ENCODE measurements around the gene LTBP3.
"Not testable (repeated sequence)": the region's sequence is repeated elsewhere in the genome, so short reads cannot be mapped to it uniquely, and the experiment has no call there.

Gene LTBP3

DNA sequence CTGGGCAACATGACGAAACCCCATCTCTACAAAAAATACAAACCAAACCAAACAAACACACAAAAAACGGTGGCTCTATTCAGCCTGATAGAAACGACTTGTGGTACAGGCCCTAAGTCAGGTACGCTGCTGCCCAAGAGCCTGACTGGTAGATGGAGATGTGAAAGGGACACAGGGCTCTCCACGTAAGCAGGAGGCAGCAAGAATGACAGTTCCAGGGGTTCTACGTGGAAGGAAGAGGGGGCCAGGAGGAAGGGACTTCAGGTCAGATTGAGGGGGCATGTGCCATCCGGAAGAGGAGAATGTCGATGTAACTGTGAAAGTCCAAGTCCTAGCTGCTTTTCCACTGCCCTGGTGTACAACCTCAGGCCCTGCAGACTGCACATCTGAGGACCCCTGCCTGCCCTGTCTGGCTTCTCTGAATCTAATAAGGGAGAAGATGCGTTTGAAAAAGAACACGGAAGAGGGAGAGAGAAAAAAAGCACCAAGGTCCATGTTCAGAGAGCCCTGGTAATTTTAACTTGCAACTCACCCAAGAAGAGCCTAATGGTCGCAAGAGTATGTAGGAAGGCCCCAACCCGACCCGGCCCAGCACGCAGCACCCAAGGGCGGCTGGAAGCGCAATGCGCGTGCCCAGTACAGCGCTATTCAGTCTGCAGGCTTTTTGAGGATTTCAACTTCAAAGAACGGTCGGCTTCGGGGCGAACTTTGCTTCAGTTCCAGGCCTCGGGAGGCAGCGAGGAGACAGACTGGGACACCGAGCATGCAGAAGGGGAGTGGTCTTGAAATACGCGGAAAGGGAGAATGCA is 11.2 kb upstream of the LTBP3 start:
- Histone ChIP-seq H3K4me1 (ENCODE audit: control insufficient read depth in 1 of 2, insufficient read depth in 2 of 2, low read length in 2 of 2) (peaks cover 16 to 48% of the 10 kb centered on the region in 2 donors), H3K4me3 (ENCODE audit: low read depth in 1 of 2, low read length in 2 of 2) (peak overlapping the region; percentile 78 to 95), H3K27ac (ENCODE audit: low read length) (peak overlapping the region; percentile 96), H3K36me3 (ENCODE audit: control insufficient read depth in 1 of 2, insufficient read depth in 2 of 2, low read length in 2 of 2) (no peaks in the 10 kb centered on the region), H3K27me3 (ENCODE audit: low read depth, low read length) (no peaks in the 10 kb centered on the region), H3K9me3 (ENCODE audit: control insufficient read depth in 1 of 2, low read length in 2 of 2) (no peaks in the 10 kb centered on the region)

DNA sequence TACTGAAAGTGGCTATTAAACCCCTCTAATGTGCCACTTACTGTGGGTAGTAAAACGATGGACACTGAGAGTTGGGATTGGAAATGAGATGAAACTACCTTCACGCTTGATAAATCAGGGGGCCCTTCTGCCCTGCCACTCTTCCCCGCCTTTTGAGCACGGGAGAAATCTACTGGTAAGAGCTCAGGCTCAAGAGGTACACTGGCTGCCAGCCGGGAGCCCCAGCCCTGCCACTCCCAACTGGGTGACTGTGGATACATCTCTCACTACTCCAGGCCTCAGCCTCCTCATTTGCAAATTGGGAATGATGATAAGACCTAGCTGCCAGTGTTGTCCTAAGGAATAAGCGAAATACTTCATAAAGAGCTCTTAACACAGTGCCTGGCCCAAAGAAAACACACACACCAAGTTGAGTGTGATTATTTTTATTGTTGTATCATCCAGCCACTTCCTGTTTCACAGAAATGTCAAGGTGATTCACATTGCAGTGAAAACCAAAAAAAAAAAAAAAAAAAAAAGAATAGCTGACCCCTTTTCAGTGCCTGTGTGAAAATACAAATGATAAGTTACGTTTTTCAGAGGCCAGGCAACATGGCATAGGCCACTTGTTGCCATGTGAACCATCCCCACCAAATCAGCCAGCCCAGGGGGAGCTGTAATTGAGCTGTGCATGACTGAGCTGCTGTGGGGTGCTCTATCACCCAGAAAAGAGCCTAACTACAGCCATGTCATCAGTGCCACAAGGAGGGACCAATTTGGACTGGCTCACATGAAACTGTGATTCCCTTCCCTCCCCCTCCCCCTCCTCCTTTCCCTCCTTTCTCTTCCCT is 7.7 kb upstream of the LTBP3 start:
- no peak overlapping the region for H3K4me3 ChIP-seq (ENCODE audit: low read depth in 1 of 2, low read length in 2 of 2)
- no peaks in the 10 kb centered on the region for H3K9me3 ChIP-seq (ENCODE audit: control insufficient read depth in 1 of 2, low read length in 2 of 2)
- H3K27me3 ChIP-seq (ENCODE audit: low read depth, low read length), result no peaks in the 10 kb centered on the region
- H3K36me3 ChIP-seq (ENCODE audit: control insufficient read depth in 1 of 2, insufficient read depth in 2 of 2, low read length in 2 of 2), result no peaks in the 10 kb centered on the region
- H3K4me1 ChIP-seq (ENCODE audit: control insufficient read depth in 1 of 2, insufficient read depth in 2 of 2, low read length in 2 of 2), result peaks cover 6 to 30% of the 10 kb centered on the region in 2 donors
- H3K27ac ChIP-seq (ENCODE audit: low read length), result no peak overlapping the region

DNA sequence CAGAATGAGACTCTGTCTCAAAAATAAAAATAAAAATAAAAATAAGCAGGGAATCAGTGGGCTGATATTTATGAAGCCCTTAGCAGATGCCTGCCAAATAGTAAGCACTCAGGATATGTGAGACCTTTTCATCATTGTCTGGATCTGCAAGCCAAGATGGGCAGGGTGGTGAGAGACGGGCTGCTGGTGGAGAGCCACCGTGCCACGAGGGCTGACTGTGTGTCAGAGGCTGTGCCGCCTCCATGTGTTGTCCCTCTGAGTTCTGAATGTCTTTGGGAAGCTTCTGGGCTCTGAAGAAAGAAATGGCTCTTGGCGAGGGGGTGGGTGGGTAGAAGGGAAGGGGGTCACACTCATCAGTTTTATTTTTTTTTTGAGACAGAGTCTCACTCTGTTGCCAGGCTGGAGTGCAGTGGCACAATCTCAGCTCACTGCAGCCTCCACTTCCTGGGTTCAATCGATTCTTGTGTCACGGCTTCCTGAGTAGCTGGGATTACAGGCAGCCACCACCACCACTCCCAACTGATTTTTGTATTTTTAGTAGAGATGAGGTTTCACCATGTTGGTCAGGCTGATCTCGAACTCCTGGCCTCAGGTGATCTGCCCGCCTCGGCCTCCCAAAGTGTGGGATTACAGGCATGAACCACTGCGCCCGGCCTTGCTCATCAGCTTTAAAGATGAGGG is 6.9 kb upstream of the LTBP3 start:
- not testable (repeated sequence) for H3K27ac ChIP-seq (ENCODE audit: low read length); H3K27me3 ChIP-seq (ENCODE audit: low read depth, low read length); H3K4me3 ChIP-seq (ENCODE audit: low read depth in 1 of 2, low read length in 2 of 2); H3K36me3 ChIP-seq (ENCODE audit: control insufficient read depth in 1 of 2, insufficient read depth in 2 of 2, low read length in 2 of 2); H3K9me3 ChIP-seq (ENCODE audit: control insufficient read depth in 1 of 2, low read length in 2 of 2)
- H3K4me1 ChIP-seq (ENCODE audit: control insufficient read depth in 1 of 2, insufficient read depth in 2 of 2, low read length in 2 of 2), result peaks cover 12 to 36% of the 10 kb centered on the region in 2 donors

DNA sequence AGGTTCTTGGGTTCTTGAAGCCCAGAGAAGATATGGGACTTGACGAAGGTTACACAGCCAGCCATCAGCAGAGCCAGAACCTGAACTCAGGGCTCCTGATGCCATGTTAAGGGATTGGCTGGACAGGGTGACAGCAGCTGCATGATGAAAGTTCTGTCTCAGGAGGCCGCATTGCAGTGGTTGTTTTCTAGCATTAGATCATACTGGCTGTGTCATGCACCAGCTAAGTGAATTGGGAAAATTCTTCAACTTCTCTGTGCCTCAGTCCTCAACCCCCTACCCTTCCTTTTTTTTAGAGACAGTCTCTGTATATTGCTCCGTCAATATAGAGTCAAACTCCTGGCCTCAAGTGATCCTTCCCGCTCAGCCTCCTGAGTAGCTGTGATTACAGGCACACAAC is 5.4 kb upstream of the LTBP3 start:
- no peak overlapping the region for H3K27ac ChIP-seq (ENCODE audit: low read length)

DNA sequence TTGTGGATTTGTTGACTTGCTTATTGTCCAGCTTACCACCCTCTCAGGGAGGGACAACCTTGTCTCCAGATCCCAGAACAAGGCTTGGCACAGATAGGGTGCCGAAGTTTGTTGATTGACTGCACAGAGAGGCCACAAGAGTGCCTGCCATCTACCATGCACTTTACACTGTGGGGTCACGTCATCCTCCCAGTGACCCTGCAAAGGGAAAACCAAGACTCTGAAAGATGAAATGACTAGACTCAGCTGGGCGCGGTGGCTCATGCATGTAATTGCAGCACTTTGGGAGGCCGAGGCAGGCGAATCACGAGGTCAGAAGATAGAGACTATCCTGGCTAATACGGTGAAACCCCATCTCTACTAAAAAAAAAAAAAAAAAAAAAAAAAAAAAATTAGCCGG is 4.6 kb upstream of the LTBP3 start:
- Histone ChIP-seq H3K27ac (ENCODE audit: low read length) (no peak overlapping the region), H3K36me3 (ENCODE audit: control insufficient read depth in 1 of 2, insufficient read depth in 2 of 2, low read length in 2 of 2) (no peaks in the 10 kb centered on the region), H3K4me3 (ENCODE audit: low read depth in 1 of 2, low read length in 2 of 2) (no peak overlapping the region), H3K27me3 (ENCODE audit: low read depth, low read length) (no peaks in the 10 kb centered on the region), H3K9me3 (ENCODE audit: control insufficient read depth in 1 of 2, low read length in 2 of 2) (no peaks in the 10 kb centered on the region), H3K4me1 (ENCODE audit: control insufficient read depth in 1 of 2, insufficient read depth in 2 of 2, low read length in 2 of 2) (peaks cover 14 to 33% of the 10 kb centered on the region in 2 donors)

More for the DNA sequence above, 5.4 kb upstream of the LTBP3 start:
- no peaks in the 10 kb centered on the region for H3K36me3 ChIP-seq (ENCODE audit: control insufficient read depth in 1 of 2, insufficient read depth in 2 of 2, low read length in 2 of 2)
- H3K4me1 ChIP-seq (ENCODE audit: control insufficient read depth in 1 of 2, insufficient read depth in 2 of 2, low read length in 2 of 2), result peaks cover 15 to 40% of the 10 kb centered on the region in 2 donors
- no peak overlapping the region for H3K4me3 ChIP-seq (ENCODE audit: low read depth in 1 of 2, low read length in 2 of 2)
- H3K27me3 ChIP-seq (ENCODE audit: low read depth, low read length), result no peaks in the 10 kb centered on the region
- H3K9me3 ChIP-seq (ENCODE audit: control insufficient read depth in 1 of 2, low read length in 2 of 2), result no peaks in the 10 kb centered on the region

DNA sequence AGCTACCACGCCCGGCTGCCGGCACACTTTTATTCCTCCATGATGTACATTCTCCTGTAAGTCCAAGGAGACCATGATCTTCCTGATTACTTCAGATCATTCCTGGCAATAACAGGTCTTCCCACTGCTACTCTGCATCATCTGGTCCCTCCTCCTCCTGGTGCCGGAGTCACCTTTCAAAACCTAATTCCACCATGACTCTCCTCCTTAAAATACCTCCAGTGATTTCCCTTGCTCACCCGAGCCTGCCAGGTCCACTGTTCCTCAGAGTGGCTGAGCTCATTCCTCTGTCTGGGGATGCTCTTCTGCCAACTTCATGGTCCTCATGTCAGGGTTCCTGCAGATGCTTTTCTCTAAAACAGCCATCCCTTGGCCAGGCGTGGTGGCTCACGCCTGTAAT is 3.9 kb upstream of the LTBP3 start:
- Histone ChIP-seq H3K4me1 (ENCODE audit: control insufficient read depth in 1 of 2, insufficient read depth in 2 of 2, low read length in 2 of 2) (peaks cover 14 to 35% of the 10 kb centered on the region in 2 donors), H3K4me3 (ENCODE audit: low read depth in 1 of 2, low read length in 2 of 2) (no peak overlapping the region), H3K36me3 (ENCODE audit: control insufficient read depth in 1 of 2, insufficient read depth in 2 of 2, low read length in 2 of 2) (no peaks in the 10 kb centered on the region), H3K27me3 (ENCODE audit: low read depth, low read length) (no peaks in the 10 kb centered on the region), H3K9me3 (ENCODE audit: control insufficient read depth in 1 of 2, low read length in 2 of 2) (no peaks in the 10 kb centered on the region), H3K27ac (ENCODE audit: low read length) (no peak overlapping the region)

DNA sequence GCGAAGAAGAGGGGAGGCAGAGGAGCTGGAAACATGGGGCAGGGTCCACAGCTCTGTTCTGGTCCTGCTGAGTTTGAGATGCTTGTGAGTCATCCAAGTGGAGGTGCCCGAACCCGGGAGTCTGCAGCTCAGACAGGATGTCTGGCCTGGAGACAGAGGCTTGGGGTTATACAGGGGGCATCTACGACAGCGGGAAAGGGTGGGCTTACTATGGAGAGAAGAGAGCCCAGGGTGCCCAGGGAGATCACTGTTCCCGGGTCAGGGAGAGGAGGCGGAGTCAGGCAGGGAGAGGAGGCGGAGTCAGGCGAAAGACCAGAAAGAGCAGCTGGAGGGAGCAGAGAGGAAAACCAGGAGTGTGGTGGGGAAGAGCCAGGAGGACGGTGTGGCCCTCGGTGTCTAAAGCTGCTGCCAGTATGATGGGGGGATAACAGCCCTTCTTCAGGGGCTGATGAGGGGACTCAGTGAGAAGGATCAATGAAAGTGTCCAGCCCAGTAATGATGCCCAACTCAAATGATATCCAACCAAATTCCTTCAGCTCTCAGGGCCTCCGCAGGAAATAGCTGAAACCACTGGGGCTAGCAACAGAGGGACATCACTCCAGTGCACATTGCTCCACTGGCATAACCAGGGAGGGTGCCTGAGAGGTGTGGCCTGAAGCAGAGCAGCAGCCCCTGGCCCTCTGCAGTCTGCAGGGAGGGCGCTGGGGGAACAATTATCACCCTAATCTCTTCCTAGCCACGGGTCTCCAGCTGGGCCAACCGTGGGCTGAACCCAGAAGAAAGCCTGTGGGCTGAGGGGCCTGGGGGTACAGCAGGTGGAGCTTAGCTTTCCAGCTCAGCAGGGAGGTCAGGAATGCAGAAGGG is 2.6 kb upstream of the LTBP3 start:
- H3K4me1 ChIP-seq (ENCODE audit: control insufficient read depth in 1 of 2, insufficient read depth in 2 of 2, low read length in 2 of 2), result peaks cover 14 to 48% of the 10 kb centered on the region in 2 donors
- H3K27ac ChIP-seq (ENCODE audit: low read length), result peak overlapping the region; percentile 14
- no peaks in the 10 kb centered on the region for H3K36me3 ChIP-seq (ENCODE audit: control insufficient read depth in 1 of 2, insufficient read depth in 2 of 2, low read length in 2 of 2)
- H3K9me3 ChIP-seq (ENCODE audit: control insufficient read depth in 1 of 2, low read length in 2 of 2), result no peaks in the 10 kb centered on the region
- no peaks in the 10 kb centered on the region for H3K27me3 ChIP-seq (ENCODE audit: low read depth, low read length)
- H3K4me3 ChIP-seq (ENCODE audit: low read depth in 1 of 2, low read length in 2 of 2), result no peak overlapping the region

DNA sequence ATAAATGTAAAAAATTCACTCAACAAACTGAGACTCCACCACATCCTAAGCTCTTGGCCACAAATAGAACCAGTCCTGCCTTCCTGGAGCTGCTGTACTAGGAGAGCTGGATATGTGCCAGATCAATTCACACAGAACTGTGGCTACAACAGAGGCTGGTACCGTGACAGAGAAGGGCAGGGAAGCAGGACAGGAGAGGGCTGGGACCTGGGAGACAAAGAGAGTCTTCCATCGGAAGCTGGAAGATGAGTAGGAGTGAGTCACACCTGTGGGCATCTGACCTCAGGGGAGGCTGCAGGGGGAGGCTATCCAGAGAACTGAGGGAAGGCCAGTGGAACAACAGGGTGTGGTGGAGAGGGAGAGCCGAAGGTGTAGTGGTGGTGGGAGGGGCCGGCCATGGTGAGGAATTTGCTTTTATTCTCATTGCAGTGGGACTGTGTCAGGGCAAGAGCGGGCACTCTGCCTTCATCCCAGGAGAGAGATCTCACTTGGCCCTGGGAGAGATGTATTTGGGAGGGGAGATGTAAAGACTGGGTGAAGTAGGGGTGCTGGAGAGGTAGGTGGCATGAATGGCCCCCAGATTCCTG is 1.9 kb upstream of the LTBP3 start:
- no peaks in the 10 kb centered on the region for H3K27me3 ChIP-seq (ENCODE audit: low read depth, low read length)
- no peak overlapping the region for H3K4me3 ChIP-seq (ENCODE audit: low read depth in 1 of 2, low read length in 2 of 2)
- no peaks in the 10 kb centered on the region for H3K9me3 ChIP-seq (ENCODE audit: control insufficient read depth in 1 of 2, low read length in 2 of 2)
- peak overlapping the region; percentile 14 for H3K27ac ChIP-seq (ENCODE audit: low read length)
- no peaks in the 10 kb centered on the region for H3K36me3 ChIP-seq (ENCODE audit: control insufficient read depth in 1 of 2, insufficient read depth in 2 of 2, low read length in 2 of 2)
- peaks cover 14 to 55% of the 10 kb centered on the region in 2 donors for H3K4me1 ChIP-seq (ENCODE audit: control insufficient read depth in 1 of 2, insufficient read depth in 2 of 2, low read length in 2 of 2)

DNA sequence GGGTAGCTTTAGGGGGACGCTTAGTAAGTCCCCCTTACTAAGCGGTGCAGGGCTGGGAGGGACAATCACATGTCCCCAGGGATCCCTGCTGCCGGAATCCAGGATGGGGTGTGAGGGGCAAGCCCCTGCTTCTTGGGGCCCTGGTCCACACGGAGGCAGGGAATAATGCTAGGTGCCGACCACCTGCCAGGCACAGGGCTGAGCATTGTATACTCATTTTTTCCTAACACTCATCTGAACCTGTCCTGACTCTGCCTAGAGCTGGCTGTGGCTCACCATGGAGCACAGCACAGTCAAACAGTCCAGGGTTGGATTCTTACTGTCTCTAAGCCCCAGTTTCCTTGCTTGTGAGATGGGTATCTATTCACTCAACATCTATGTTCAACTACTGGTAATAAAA is 1.4 kb upstream of the LTBP3 start:
- peaks cover 14 to 60% of the 10 kb centered on the region in 2 donors for H3K4me1 ChIP-seq (ENCODE audit: control insufficient read depth in 1 of 2, insufficient read depth in 2 of 2, low read length in 2 of 2)
- no peaks in the 10 kb centered on the region for H3K27me3 ChIP-seq (ENCODE audit: low read depth, low read length)
- H3K4me3 ChIP-seq (ENCODE audit: low read depth in 1 of 2, low read length in 2 of 2), result no peak overlapping the region
- H3K36me3 ChIP-seq (ENCODE audit: control insufficient read depth in 1 of 2, insufficient read depth in 2 of 2, low read length in 2 of 2), result no peaks in the 10 kb centered on the region
- no peaks in the 10 kb centered on the region for H3K9me3 ChIP-seq (ENCODE audit: control insufficient read depth in 1 of 2, low read length in 2 of 2)
- H3K27ac ChIP-seq (ENCODE audit: low read length), result peak overlapping the region; percentile 69

DNA sequence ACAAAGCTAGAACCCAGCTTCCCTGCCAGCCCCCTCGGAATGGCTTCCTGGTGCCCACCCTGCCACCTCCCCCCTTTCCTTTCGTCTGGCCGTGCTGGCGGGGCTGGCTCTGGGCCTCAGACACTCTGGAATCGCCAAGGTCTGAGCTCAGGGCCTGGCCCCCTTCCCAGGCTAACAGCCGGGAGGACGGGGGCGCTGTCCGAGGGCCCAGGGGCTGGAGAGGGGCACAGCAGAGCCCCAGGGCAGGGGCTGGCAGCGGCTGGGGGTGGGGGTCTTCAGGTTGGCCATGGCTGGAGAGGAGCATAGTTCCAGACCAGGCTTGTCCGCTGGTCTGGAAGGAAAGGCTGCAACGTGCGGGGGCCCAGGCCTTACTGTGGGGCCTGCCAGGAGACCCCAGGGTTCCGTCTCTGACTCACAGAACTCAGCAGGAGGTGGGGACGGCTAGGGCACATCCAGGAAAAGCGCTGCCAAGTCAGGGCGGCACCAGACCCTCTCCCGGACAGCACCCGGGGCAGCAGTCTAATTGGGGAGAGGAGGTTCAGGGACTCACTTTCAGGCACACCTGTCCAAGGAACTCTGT is 861 bp upstream of the LTBP3 start:
- H3K27ac ChIP-seq (ENCODE audit: low read length), result peak overlapping the region; percentile 69
- H3K4me1 ChIP-seq (ENCODE audit: control insufficient read depth in 1 of 2, insufficient read depth in 2 of 2, low read length in 2 of 2), result peaks cover 14 to 64% of the 10 kb centered on the region in 2 donors
- no peaks in the 10 kb centered on the region for H3K27me3 ChIP-seq (ENCODE audit: low read depth, low read length)
- H3K36me3 ChIP-seq (ENCODE audit: control insufficient read depth in 1 of 2, insufficient read depth in 2 of 2, low read length in 2 of 2), result no peaks in the 10 kb centered on the region
- peak overlapping the region in 1 of 2 donors; percentile 66 for H3K4me3 ChIP-seq (ENCODE audit: low read depth in 1 of 2, low read length in 2 of 2)
- H3K9me3 ChIP-seq (ENCODE audit: control insufficient read depth in 1 of 2, low read length in 2 of 2), result no peaks in the 10 kb centered on the region
